Endothelial cell of umbilical vein (primary cell): ENCODE data around the gene MSANTD2. TPM values are rescaled to one million over a fixed set of nuclear protein-coding genes. Genes with fewer than 3 reads are reported as not detected.

Experiments
- BruUV-seq: library from RNA; stranded (reverse); fragments of 400-500 nt; replicated peaks from 2 replicates; lab custom pipeline; 2021; lab: Mats Ljungman, UMichigan
- CTCF ChIA-PET: fragments of 300-600, 350-600 bp; sonication (Branson Sonifier 250); formaldehyde crosslinking; loops from one replicate; lab custom pipeline; 2021; ENCODE audit warnings: antibody characterized with exemption, inconsistent platforms; lab: Charles Lee
- POLR2A ChIA-PET: fragments of 300-600, 350-600 bp; sonication (Branson Sonifier 250); formaldehyde crosslinking; loops from one replicate; lab custom pipeline; 2021; ENCODE audit warnings: antibody characterized with exemption, inconsistent platforms; lab: Charles Lee
- DNase-seq: peaks from one replicate; pipeline ENCODE4 v3.0.0-alpha.2; 2011; ENCODE audit warnings: low read depth, low spot score
- FAIRE-seq: peaks from 2 replicates; lab custom pipeline; 2011; peaks lifted over from hg19 to GRCh38; lab: Jason Lieb, UNC
- H2AFZ ChIP-seq: 2 replicates; pipeline ENCODE4 v1.6.0; 2012; ENCODE audit warnings: low read depth, low read length, control low read depth, inconsistent platforms
- H3K27ac ChIP-seq: 2 replicates; pipeline ENCODE4 v1.5.1; 2011; ENCODE audit warnings: low read depth, mild to moderate bottlenecking, control low read depth, low read length, moderate library complexity; ENCODE audit not compliant: insufficient read depth
- H3K27me3 ChIP-seq, 2 experiments: 2 replicates each; pipeline versions ENCODE4 v1.6.0 to v1.6.1; 2011; ENCODE audit warnings: low read length in 2 of 2, mixed read lengths in 1 of 2; ENCODE audit not compliant: control insufficient read depth in 2 of 2, insufficient read depth in 2 of 2
- H3K36me3 ChIP-seq, 2 experiments: 2 replicates in 1 of 2; 3 replicates in 1 of 2; pipeline ENCODE4 v1.5.1; 2011; ENCODE audit warnings: low read length in 2 of 2, mild to moderate bottlenecking in 1 of 2, moderate library complexity in 1 of 2; ENCODE audit not compliant: control insufficient read depth in 2 of 2, insufficient read depth in 2 of 2; ENCODE audit errors: extremely low read depth in 1 of 2
- H3K4me1 ChIP-seq: 3 replicates; pipeline ENCODE4 v1.5.1; 2011; ENCODE audit warnings: mild to moderate bottlenecking, low read length; ENCODE audit not compliant: control insufficient read depth, insufficient read depth; ENCODE audit errors: extremely low read depth
- H3K4me2 ChIP-seq: 2 replicates; pipeline ENCODE4 v1.6.1; 2011; ENCODE audit warnings: low read length, control low read depth, mixed read lengths; ENCODE audit not compliant: insufficient read depth
- H3K4me3 ChIP-seq, 3 experiments: fragments of 200-600 bp in 1 of 3; sonication (generic), shearing (Covaris generic) in 1 of 3; replicated peaks in 1 of 3; 2 replicates each; pipeline ENCODE4 v1.5.1; 2011 to 2016; ENCODE audit warnings: control low read depth in 3 of 3, low read length in 3 of 3, mild to moderate bottlenecking in 2 of 3, inconsistent platforms in 1 of 3, low read depth in 1 of 3, moderate library complexity in 1 of 3; ENCODE audit not compliant: insufficient read depth in 1 of 3
- H3K79me2 ChIP-seq: 2 replicates; pipeline ENCODE4 v1.6.0; 2012; ENCODE audit warnings: low read length, inconsistent platforms; ENCODE audit not compliant: control insufficient read depth, insufficient read depth
- H3K9ac ChIP-seq: replicated peaks from 2 replicates; pipeline ENCODE3; 2011; ENCODE audit warnings: low read length, control low read depth; ENCODE audit not compliant: insufficient read depth; ENCODE audit errors: extremely low read depth
- H3K9me1 ChIP-seq: replicated peaks from 3 replicates; pipeline ENCODE4 v1.6.0; 2011; ENCODE audit warnings: mild to moderate bottlenecking, low read length; ENCODE audit not compliant: control insufficient read depth, insufficient read depth; ENCODE audit errors: extremely low read depth
- H3K9me3 ChIP-seq: replicated peaks from 2 replicates; pipeline ENCODE4 v1.5.1; 2012; ENCODE audit warnings: low read length, inconsistent platforms; ENCODE audit not compliant: control insufficient read depth, insufficient read depth
- H4K20me1 ChIP-seq: replicated peaks from 2 replicates; pipeline ENCODE3; 2011; ENCODE audit warnings: mild to moderate bottlenecking, low read length; ENCODE audit not compliant: control insufficient read depth, insufficient read depth; ENCODE audit errors: extremely low read depth
- EZH2 ChIP-seq: IDR thresholded peaks from 2 replicates; pipeline ENCODE4 v1.6.1; 2012; ENCODE audit warnings: borderline replicate concordance, low read depth, mild to moderate bottlenecking, moderate library complexity, low read length, inconsistent platforms; ENCODE audit not compliant: severe bottlenecking
- FOS ChIP-seq: IDR thresholded peaks from 2 replicates; pipeline ENCODE4 v1.6.1; 2011; ENCODE audit warnings: mild to moderate bottlenecking, low read length, moderate library complexity, borderline replicate concordance; ENCODE audit not compliant: insufficient read depth
- GATA2 ChIP-seq: IDR thresholded peaks from 2 replicates; pipeline ENCODE4 v1.7.0; 2011; ENCODE audit warnings: low read depth, mild to moderate bottlenecking, moderate library complexity, mixed read lengths, low read length; ENCODE audit not compliant: insufficient read length, insufficient read depth
- JUN ChIP-seq: IDR thresholded peaks from 2 replicates; pipeline ENCODE4 v1.6.1; 2011; ENCODE audit warnings: borderline replicate concordance, low read depth; ENCODE audit not compliant: insufficient read length, insufficient read depth
- MAX ChIP-seq: IDR thresholded peaks from 2 replicates; pipeline ENCODE4 v1.6.1; 2011; ENCODE audit not compliant: insufficient read depth, insufficient read length
- MYC ChIP-seq: IDR thresholded peaks from one replicate; pipeline ENCODE4 v1.6.1; 2011; ENCODE audit warnings: mild to moderate bottlenecking, low read depth, low read length
- POLR2A ChIP-seq: IDR thresholded peaks from 2 replicates; pipeline ENCODE4 v1.6.1; 2012; ENCODE audit warnings: low read depth, mild to moderate bottlenecking, control low read depth, low read length
- POLR2AphosphoS5 ChIP-seq: IDR thresholded peaks from 2 replicates; pipeline ENCODE4 v1.6.1; 2012; ENCODE audit warnings: low read depth, mild to moderate bottlenecking, control low read depth, low read length, moderate library complexity; ENCODE audit not compliant: insufficient read depth
- dilution Hi-C: fragments of 300-500 bp; cut with MboI; formaldehyde crosslinking; loops from one replicate; pipeline ENCODE4 v1.15.0; 2019; ENCODE audit warnings: low sequenced_read_pairs; ENCODE audit not compliant: extremely low pct_ligation_motif_present
- intact Hi-C: fragments of 100-400 bp; cut with micrococcal nuclease; formaldehyde crosslinking; loops from one replicate; pipeline ENCODE4 v1.10.0; 2022
- polyA plus RNA-seq, 4 experiments: library from polyadenylated mRNA; depleted of rRNA in 3 of 4; stranded (reverse) in 3 of 4; unstranded in 1 of 4; fragments of >200 nt; gene quantifications; 2 replicates each; pipeline versions ENCODE4 v1.2.1 to v1.2.3, GENCODE V29; 2011 to 2012; ENCODE audit warnings: missing spikeins in 1 of 4
- total RNA-seq: library from RNA; stranded (reverse); gene quantifications from 2 replicates; pipeline ENCODE4 v1.2.3, GENCODE V29; 2021
- TF ChIP-seq, protein P1 (sequence below), 2 donors: IDR thresholded peaks; 1 replicate in 1 of 2; 2 replicates in 1 of 2; pipeline ENCODE4 v1.5.1; 2011; ENCODE audit warnings: low read length in 2 of 2, mild to moderate bottlenecking in 2 of 2, moderate library complexity in 2 of 2, control low read depth in 1 of 2, inconsistent platforms in 1 of 2, low read depth in 1 of 2; ENCODE audit not compliant: insufficient read depth in 1 of 2; ENCODE audit errors: extremely low read depth in 1 of 2

The MSANTD2 gene
- total and polyA plus RNA-seq, 2 donors (not counting 3 experiments of a cell fraction or from before 2014, with no cell fraction given): 5.5 to 23.2 TPM

DNA sequence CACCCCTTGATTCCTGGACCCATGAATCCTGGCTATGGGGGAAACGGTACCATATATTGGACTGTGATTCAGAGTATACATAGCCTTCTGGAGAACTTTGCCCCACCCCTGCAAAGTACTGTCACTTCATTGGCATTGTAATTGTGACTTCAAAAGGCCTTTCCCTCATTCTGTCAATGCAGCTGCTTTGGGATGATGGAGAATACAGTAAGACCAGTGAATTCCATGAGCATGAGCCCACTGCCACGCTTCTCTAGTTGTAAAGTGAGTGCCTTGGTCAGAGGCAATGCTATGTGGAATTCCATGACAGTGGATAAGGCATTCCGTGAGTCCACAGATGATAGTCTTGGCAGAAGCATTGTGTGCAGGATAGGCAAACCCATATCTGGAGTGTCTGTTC, 25.7 kb upstream of the MSANTD2 start:
- no peak overlapping the region for H3K4me2 ChIP-seq
- no TSS peak for BruUV-seq
- H3K9me3 ChIP-seq: no peaks in the 10 kb centered on the region
- peaks cover 0 to 12% of the 10 kb centered on the region in 2 experiments for H3K27me3 ChIP-seq
- dilution Hi-C loops: no loop called here
- no peak overlapping the region for H2AFZ ChIP-seq
- H3K4me1 ChIP-seq: no peaks in the 10 kb centered on the region
- H3K9me1 ChIP-seq: no peaks in the 10 kb centered on the region
- no peak for TF ChIP-seq EZH2
- no peak for TF ChIP-seq MAX
- no peak for TF ChIP-seq FOS
- no peak for TF ChIP-seq GATA2
- CTCF ChIA-PET: interaction anchor here (0.7 to 1.0 kb wide), 2 partner anchors 11 to 32 kb away, joined by 3 to 4 read pairs; no protein-coding TSS in a partner anchor
- H3K4me3 ChIP-seq: no peak overlapping the region
- H3K9ac ChIP-seq: no peak overlapping the region
- no peak for DNase-seq
- intact Hi-C loops: no loop called here
- H3K79me2 ChIP-seq: no peaks in the 10 kb centered on the region
- no peaks in the 10 kb centered on the region for H3K36me3 ChIP-seq
- POLR2A ChIA-PET: no interaction called here
- FAIRE-seq: no peak
- no peaks in the 10 kb centered on the region for H4K20me1 ChIP-seq
- H3K27ac ChIP-seq: no peak overlapping the region

- dilution Hi-C loops: no loop called here
- Histone ChIP-seq H3K36me3 (no peaks in the 10 kb centered on the region), H3K9me1 (no peaks in the 10 kb centered on the region), H2AFZ (no peak overlapping the region), H3K27me3 (peaks cover 4 to 16% of the 10 kb centered on the region in 2 experiments), H3K9ac (no peak overlapping the region), H3K4me2 (no peak overlapping the region), H3K27ac (no peak overlapping the region), H4K20me1 (no peaks in the 10 kb centered on the region), H3K79me2 (no peaks in the 10 kb centered on the region), H3K4me1 (no peaks in the 10 kb centered on the region), H3K4me3 (no peak overlapping the region), H3K9me3 (no peaks in the 10 kb centered on the region)
- FAIRE-seq (no peak), DNase-seq (no peak)
- BruUV-seq: no TSS peak
- CTCF ChIA-PET: interaction anchor here (1.2 to 1.3 kb wide), 2 partner anchors 13 to 154 kb away, joined by 3 to 5 read pairs; no protein-coding TSS in a partner anchor
- intact Hi-C loops: no loop called here
- POLR2A ChIA-PET: no interaction called here
- TF ChIP-seq POLR2AphosphoS5 (no peak), MYC (no peak), POLR2A (no peak), JUN (no peak), FOS (no peak), EZH2 (no peak), MAX (no peak), GATA2 (no peak)
- TF ChIP-seq, protein P1, sequence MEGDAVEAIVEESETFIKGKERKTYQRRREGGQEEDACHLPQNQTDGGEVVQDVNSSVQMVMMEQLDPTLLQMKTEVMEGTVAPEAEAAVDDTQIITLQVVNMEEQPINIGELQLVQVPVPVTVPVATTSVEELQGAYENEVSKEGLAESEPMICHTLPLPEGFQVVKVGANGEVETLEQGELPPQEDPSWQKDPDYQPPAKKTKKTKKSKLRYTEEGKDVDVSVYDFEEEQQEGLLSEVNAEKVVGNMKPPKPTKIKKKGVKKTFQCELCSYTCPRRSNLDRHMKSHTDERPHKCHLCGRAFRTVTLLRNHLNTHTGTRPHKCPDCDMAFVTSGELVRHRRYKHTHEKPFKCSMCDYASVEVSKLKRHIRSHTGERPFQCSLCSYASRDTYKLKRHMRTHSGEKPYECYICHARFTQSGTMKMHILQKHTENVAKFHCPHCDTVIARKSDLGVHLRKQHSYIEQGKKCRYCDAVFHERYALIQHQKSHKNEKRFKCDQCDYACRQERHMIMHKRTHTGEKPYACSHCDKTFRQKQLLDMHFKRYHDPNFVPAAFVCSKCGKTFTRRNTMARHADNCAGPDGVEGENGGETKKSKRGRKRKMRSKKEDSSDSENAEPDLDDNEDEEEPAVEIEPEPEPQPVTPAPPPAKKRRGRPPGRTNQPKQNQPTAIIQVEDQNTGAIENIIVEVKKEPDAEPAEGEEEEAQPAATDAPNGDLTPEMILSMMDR (IDR thresholded peaks at IDR 0.05; ENCODE audit: extremely low read depth in 1 of 2, insufficient read depth in 1 of 2, low read depth in 1 of 2, low read length in 2 of 2): no peak
Observed at GRCh38 chr11:124823512-124824376, 23.5 kb upstream of the MSANTD2 start.
